T-helper 2 cell treated with Interferon-gamma antibody and Interleukin-4, amounts not matched to agents 5 μg/mL and 100 μg/mL, for 36 hours (primary cell): ENCODE data around the gene MRPS15.
A peak's percentile ranks its signal among the peaks of the same experiment; 100 is the strongest.

Source experiments
- DNase-seq: peaks from one replicate; pipeline ENCODE4 v3.0.0; 2021; ENCODE audit warnings: low spot score
- H3K27ac Mint-ChIP-seq: one replicate; pipeline ENCODE4 v1.8.0; 2021; ENCODE audit warnings: mild to moderate bottlenecking, mixed read lengths
- H3K27me3 Mint-ChIP-seq: one replicate; pipeline ENCODE4 v1.8.0; 2021; ENCODE audit warnings: low read depth, mixed read lengths
- H3K36me3 Mint-ChIP-seq: one replicate; pipeline ENCODE4 v1.8.0; 2021; ENCODE audit warnings: low read depth, mixed read lengths
- H3K4me1 Mint-ChIP-seq: one replicate; pipeline ENCODE4 v1.8.0; 2021; ENCODE audit warnings: low read depth, mixed read lengths
- H3K4me3 Mint-ChIP-seq: one replicate; pipeline ENCODE4 v1.8.0; 2022; ENCODE audit warnings: mild to moderate bottlenecking, moderate library complexity, mixed read lengths
- H3K9me3 Mint-ChIP-seq: one replicate; pipeline ENCODE4 v1.8.0; 2021; ENCODE audit warnings: mixed read lengths

MRPS15 gene

GRCh38 chr1:36411674-36412648 is 52.2 kb downstream of the MRPS15 start:
- H3K27ac Mint-ChIP-seq, result peak overlapping the region; percentile 92
- peak; percentile 60 for DNase-seq
- H3K4me1 Mint-ChIP-seq, result peaks cover 11% of the 10 kb centered on the region
- peak overlapping the region; percentile 64 for H3K4me3 Mint-ChIP-seq
- peaks cover 7% of the 10 kb centered on the region for H3K36me3 Mint-ChIP-seq
- H3K9me3 Mint-ChIP-seq, result peaks cover 21% of the 10 kb centered on the region
- H3K27me3 Mint-ChIP-seq, result no peaks in the 10 kb centered on the region

- peaks cover 7% of the 10 kb centered on the region for H3K36me3 Mint-ChIP-seq
- H3K9me3 Mint-ChIP-seq, result peaks cover 16% of the 10 kb centered on the region
- H3K27me3 Mint-ChIP-seq, result no peaks in the 10 kb centered on the region
- no peak overlapping the region for H3K4me3 Mint-ChIP-seq
- H3K4me1 Mint-ChIP-seq, result peaks cover 12% of the 10 kb centered on the region
- no peak for DNase-seq
- H3K27ac Mint-ChIP-seq, result no peak overlapping the region
These were observed 55.7 kb downstream of the MRPS15 start for GRCh38 chr1:36408479-36408878.

- H3K27me3 Mint-ChIP-seq, result no peaks in the 10 kb centered on the region
- peaks cover 8% of the 10 kb centered on the region for H3K9me3 Mint-ChIP-seq
- peaks cover 6% of the 10 kb centered on the region for H3K4me1 Mint-ChIP-seq
- H3K4me3 Mint-ChIP-seq, result no peak overlapping the region
- peak overlapping the region; percentile 27 for H3K27ac Mint-ChIP-seq
- DNase-seq, result no peak
- H3K36me3 Mint-ChIP-seq, result peaks cover 4% of the 10 kb centered on the region
These were observed 57.7 kb downstream of the MRPS15 start for GRCh38 chr1:36406440-36406839.
